Trophoblast cell (in vitro differentiated cells and primary cell): ENCODE measurements around the gene PTCSC3.
"Not testable (repeated sequence)": the region's sequence is repeated elsewhere in the genome, so short reads cannot be mapped to it uniquely, and the experiment has no call there.

Source experiments
- DNase-seq, 2 donors: peaks; one replicate each; pipeline ENCODE4 v3.0.0-alpha.2; 2016
- H2AFZ ChIP-seq: 2 replicates; pipeline ENCODE4 v1.6.1; 2013; ENCODE audit warnings: low read length, moderate library complexity, mild to moderate bottlenecking; ENCODE audit not compliant: insufficient read depth, poor library complexity
- H2AK5ac ChIP-seq: 2 replicates; pipeline ENCODE4 v1.6.1; 2013; ENCODE audit warnings: mild to moderate bottlenecking, low read length
- H2BK120ac ChIP-seq: 2 replicates; pipeline ENCODE4 v1.6.1; 2013; ENCODE audit warnings: low read length, mild to moderate bottlenecking, moderate library complexity; ENCODE audit not compliant: insufficient read depth, poor library complexity
- H2BK12ac ChIP-seq: 2 replicates; pipeline ENCODE4 v1.6.1; 2013; ENCODE audit warnings: mild to moderate bottlenecking, low read length, moderate library complexity
- H2BK5ac ChIP-seq: 2 replicates; pipeline ENCODE4 v1.6.1; 2013; ENCODE audit warnings: low read length, low read depth, moderate library complexity, mild to moderate bottlenecking; ENCODE audit not compliant: poor library complexity
- H3K14ac ChIP-seq: 2 replicates; pipeline ENCODE4 v1.6.1; 2013; ENCODE audit warnings: mild to moderate bottlenecking, low read length
- H3K18ac ChIP-seq: 2 replicates; pipeline ENCODE4 v1.6.1; 2013; ENCODE audit warnings: mild to moderate bottlenecking, low read length
- H3K23ac ChIP-seq: 2 replicates; pipeline ENCODE4 v1.6.1; 2013; ENCODE audit warnings: low read length
- H3K27ac ChIP-seq: 2 replicates; pipeline ENCODE4 v1.5.1; 2013; ENCODE audit warnings: low read depth, mild to moderate bottlenecking, inconsistent platforms, low read length, moderate library complexity
- H3K27me3 ChIP-seq: 2 replicates; pipeline ENCODE4 v1.6.1; 2013; ENCODE audit warnings: inconsistent platforms, mild to moderate bottlenecking, low read length, moderate library complexity; ENCODE audit not compliant: insufficient read depth
- H3K36me3 ChIP-seq, 2 experiments: 1 replicate in 1 of 2; 2 replicates in 1 of 2; pipeline ENCODE4 v1.6.1; 2013; ENCODE audit warnings: low read length in 2 of 2, mild to moderate bottlenecking in 2 of 2, moderate library complexity in 1 of 2; ENCODE audit not compliant: insufficient read depth in 2 of 2, control insufficient read depth in 1 of 2
- H3K4ac ChIP-seq: 2 replicates; pipeline ENCODE4 v1.6.1; 2013; ENCODE audit warnings: low read depth, mild to moderate bottlenecking, low read length, moderate library complexity
- H3K4me1 ChIP-seq, 2 experiments: 1 replicate in 1 of 2; 2 replicates in 1 of 2; pipeline ENCODE4 v1.6.1; 2013; ENCODE audit warnings: low read length in 2 of 2, mild to moderate bottlenecking in 2 of 2, moderate library complexity in 1 of 2; ENCODE audit not compliant: insufficient read depth in 2 of 2, control insufficient read depth in 1 of 2
- H3K4me2 ChIP-seq: 2 replicates; pipeline ENCODE4 v1.6.1; 2013; ENCODE audit warnings: inconsistent platforms, mild to moderate bottlenecking, low read length, moderate library complexity
- H3K4me3 ChIP-seq: 2 replicates; pipeline ENCODE4 v1.5.1; 2013; ENCODE audit warnings: mild to moderate bottlenecking, low read depth, low read length, inconsistent platforms
- H3K79me1 ChIP-seq: one replicate; pipeline ENCODE4 v1.6.1; 2013; ENCODE audit warnings: low read length
- H3K79me2 ChIP-seq: 2 replicates; pipeline ENCODE4 v1.6.1; 2013; ENCODE audit warnings: low read length, mild to moderate bottlenecking; ENCODE audit not compliant: control insufficient read depth, insufficient read depth, poor library complexity
- H3K9ac ChIP-seq: 2 replicates; pipeline ENCODE4 v1.6.1; 2013; ENCODE audit warnings: mild to moderate bottlenecking, low read length
- H3K9me3 ChIP-seq: 2 replicates; pipeline ENCODE4 v1.6.1; 2013; ENCODE audit warnings: low read depth, mild to moderate bottlenecking, control low read depth, inconsistent platforms, low read length; ENCODE audit not compliant: insufficient read depth
- H4K12ac ChIP-seq: 2 replicates; pipeline ENCODE4 v1.6.1; 2013; ENCODE audit warnings: low read depth, mild to moderate bottlenecking, low read length, moderate library complexity
- H4K8ac ChIP-seq: 2 replicates; pipeline ENCODE4 v1.6.1; 2013; ENCODE audit warnings: low read depth, mild to moderate bottlenecking, low read length, moderate library complexity
- H4K91ac ChIP-seq: one replicate; pipeline ENCODE4 v1.6.1; 2013; ENCODE audit warnings: low read depth, mild to moderate bottlenecking, low read length, moderate library complexity
- WGBS: extraction: QIAGEN DNeasy Blood & Tissue Kit; methylation state at CpG from one replicate; pipeline ENCODE4 v1.1.7; 2013; ENCODE audit warnings: missing lambda C conversion rate; ENCODE audit not compliant: insufficient read length, insufficient coverage; ENCODE audit errors: extremely low coverage; 5-methylcytosine and 5-hydroxymethylcytosine counted together

PTCSC3 gene

DNA sequence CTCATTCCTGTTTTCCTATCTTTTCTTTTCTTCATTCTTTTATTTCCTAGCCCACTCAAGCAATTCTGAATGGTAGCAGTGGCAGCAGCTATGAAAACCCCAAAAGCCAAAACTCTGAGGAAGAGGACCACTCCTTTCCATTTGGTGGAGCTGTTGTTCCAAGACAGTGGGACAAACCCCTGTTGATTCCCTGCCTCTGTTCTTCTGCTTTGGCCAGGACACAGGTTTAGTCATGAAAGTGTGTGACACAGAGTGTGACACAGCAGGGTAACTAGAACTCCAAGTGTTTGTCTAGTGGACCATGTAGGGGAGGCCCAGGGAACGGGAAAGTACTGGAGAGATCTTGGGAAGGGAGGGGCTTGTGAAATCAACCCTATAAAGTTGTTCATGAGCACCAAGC lies 71.1 kb downstream of the PTCSC3 start:
- H3K18ac ChIP-seq: no peak overlapping the region
- no peak overlapping the region for H4K12ac ChIP-seq
- no peaks in the 10 kb centered on the region for H3K36me3 ChIP-seq
- no peak overlapping the region for H2AFZ ChIP-seq
- no peak overlapping the region for H2BK12ac ChIP-seq
- H2AK5ac ChIP-seq: no peak overlapping the region
- no peak overlapping the region for H2BK5ac ChIP-seq
- no peak overlapping the region for H4K91ac ChIP-seq
- H3K9ac ChIP-seq: no peak overlapping the region
- no peak for DNase-seq
- H3K79me1 ChIP-seq: no peaks in the 10 kb centered on the region
- H2BK120ac ChIP-seq: no peak overlapping the region
- no peak overlapping the region for H3K4me2 ChIP-seq
- H3K27ac ChIP-seq: no peak overlapping the region
- H3K23ac ChIP-seq: no peak overlapping the region
- H3K4me1 ChIP-seq: no peaks in the 10 kb centered on the region
- H4K8ac ChIP-seq: no peak overlapping the region
- H3K4ac ChIP-seq: no peak overlapping the region
- no peaks in the 10 kb centered on the region for H3K79me2 ChIP-seq
- H3K9me3 ChIP-seq: no peaks in the 10 kb centered on the region
- WGBS: no CpG with 5 or more reads among the region's 1 CpG
- H3K14ac ChIP-seq: no peak overlapping the region
- no peaks in the 10 kb centered on the region for H3K27me3 ChIP-seq
- no peak overlapping the region for H3K4me3 ChIP-seq

DNA sequence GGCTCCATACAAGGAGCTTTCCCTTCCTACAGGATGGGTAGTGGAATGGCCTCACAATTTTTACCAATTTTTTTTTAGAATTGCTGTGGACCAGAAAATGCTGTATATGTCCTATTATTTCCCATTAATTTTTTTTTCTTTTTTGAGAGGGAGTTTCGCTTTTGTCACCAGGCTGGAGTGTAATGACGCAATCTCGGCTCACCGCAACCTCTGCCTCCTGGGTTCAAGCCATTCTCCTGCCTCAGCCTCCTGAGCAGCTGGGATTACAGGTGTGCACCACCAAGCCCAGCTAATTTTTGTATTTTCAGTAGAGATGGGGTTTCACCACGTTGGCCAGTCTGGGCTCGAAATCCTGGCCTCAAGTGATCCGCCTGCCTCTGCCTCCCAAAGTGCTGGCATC lies 72.3 kb downstream of the PTCSC3 start:
- not testable (repeated sequence) for H3K27me3 ChIP-seq, H3K79me2 ChIP-seq, H2BK12ac ChIP-seq, H3K4me3 ChIP-seq, H2AK5ac ChIP-seq, H2BK120ac ChIP-seq, H3K4ac ChIP-seq, H3K4me2 ChIP-seq, H3K9ac ChIP-seq, H3K79me1 ChIP-seq, H3K9me3 ChIP-seq, DNase-seq, H4K8ac ChIP-seq, H3K36me3 ChIP-seq, H3K27ac ChIP-seq, H3K23ac ChIP-seq, H2AFZ ChIP-seq, H3K14ac ChIP-seq, H3K18ac ChIP-seq, H2BK5ac ChIP-seq, H4K91ac ChIP-seq, H4K12ac ChIP-seq, H3K4me1 ChIP-seq
- no CpG with 5 or more reads among the region's 7 CpGs for WGBS

DNA sequence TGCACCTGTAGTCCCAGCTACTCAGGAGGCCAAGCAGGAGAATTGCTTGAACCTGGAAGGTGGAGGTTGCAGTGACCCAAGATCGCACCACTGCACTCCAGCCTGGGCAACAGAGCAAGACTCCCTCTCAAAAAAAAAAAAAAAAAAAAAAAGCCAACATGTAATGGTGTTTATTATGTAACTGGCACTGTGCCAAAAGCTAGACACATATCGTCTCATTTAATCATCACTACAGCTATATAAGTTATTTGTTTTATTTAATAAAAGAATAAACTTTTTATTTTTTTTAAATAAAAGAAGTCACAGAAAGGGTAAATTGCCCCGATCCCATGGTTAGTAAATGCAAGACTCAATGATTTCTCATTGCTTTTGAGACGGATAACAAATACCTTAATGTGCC lies 76.9 kb downstream of the PTCSC3 start:
- Histone ChIP-seq H3K36me3 (no peaks in the 10 kb centered on the region), H3K27me3 (no peaks in the 10 kb centered on the region), H2BK120ac (no peak overlapping the region), H3K27ac (no peak overlapping the region), H3K9me3 (no peaks in the 10 kb centered on the region), H4K8ac (no peak overlapping the region), H2AFZ (no peak overlapping the region), H3K9ac (no peak overlapping the region), H4K12ac (no peak overlapping the region), H2BK12ac (no peak overlapping the region), H3K14ac (no peak overlapping the region), H2BK5ac (no peak overlapping the region), H3K4ac (no peak overlapping the region), H2AK5ac (no peak overlapping the region), H3K79me1 (no peaks in the 10 kb centered on the region), H4K91ac (no peak overlapping the region), H3K79me2 (no peaks in the 10 kb centered on the region), H3K18ac (no peak overlapping the region), H3K4me1 (no peaks in the 10 kb centered on the region), H3K4me3 (no peak overlapping the region), H3K23ac (no peak overlapping the region), H3K4me2 (no peak overlapping the region)
- WGBS: no CpG with 5 or more reads among the region's 4 CpGs
- no peak for DNase-seq

DNA sequence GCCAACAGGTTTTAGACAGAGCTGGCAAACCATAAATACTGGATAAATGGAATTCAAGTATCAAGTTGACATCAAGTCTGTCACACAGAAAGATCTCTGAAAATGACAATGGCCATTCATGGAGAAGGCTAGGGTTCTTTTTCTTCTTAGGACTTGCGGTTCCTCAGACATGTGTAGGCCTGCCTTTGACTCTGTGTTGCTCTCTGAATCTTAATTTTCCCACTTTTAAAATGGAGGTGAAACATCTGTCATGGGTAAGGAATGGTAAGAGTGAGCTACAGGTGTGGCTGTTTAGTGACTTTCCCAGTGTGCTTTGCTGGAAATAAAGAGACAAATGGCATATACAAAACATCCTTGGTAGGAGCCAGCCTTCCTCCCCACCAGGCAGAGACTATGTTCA lies 79.2 kb downstream of the PTCSC3 start:
- Histone ChIP-seq H4K12ac (no peak overlapping the region), H2BK120ac (no peak overlapping the region)
- WGBS: no CpG with 5 or more reads among the region's 1 CpG

DNA sequence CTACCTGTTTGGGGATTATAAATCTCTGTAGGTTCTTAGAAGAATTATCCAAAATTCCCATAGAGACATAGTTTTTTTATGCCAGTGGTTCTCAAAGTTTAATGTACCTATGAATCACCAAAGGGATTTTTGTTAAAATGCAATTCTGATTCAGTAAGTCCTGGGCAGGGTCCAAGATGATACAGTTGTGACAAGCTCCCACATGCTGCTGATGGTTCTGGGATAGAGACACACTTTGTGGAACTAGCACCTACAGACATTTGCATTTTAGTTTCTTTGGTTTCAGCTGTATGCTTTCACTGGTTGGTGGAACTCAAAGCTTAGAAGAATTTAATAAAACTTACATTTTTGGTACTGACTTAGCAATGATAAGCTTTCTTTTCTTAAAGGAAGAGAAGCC lies 80.4 kb downstream of the PTCSC3 start:
- Histone ChIP-seq H3K9me3 (no peaks in the 10 kb centered on the region), H3K18ac (no peak overlapping the region), H3K79me1 (no peaks in the 10 kb centered on the region), H2AFZ (no peak overlapping the region), H2BK12ac (no peak overlapping the region), H3K4ac (no peak overlapping the region), H2AK5ac (no peak overlapping the region), H4K12ac (no peak overlapping the region), H3K79me2 (no peaks in the 10 kb centered on the region), H2BK120ac (no peak overlapping the region), H2BK5ac (no peak overlapping the region), H3K27me3 (no peaks in the 10 kb centered on the region), H3K4me3 (no peak overlapping the region), H3K14ac (no peak overlapping the region), H3K36me3 (no peaks in the 10 kb centered on the region), H3K9ac (no peak overlapping the region), H4K8ac (no peak overlapping the region), H3K4me2 (no peak overlapping the region), H4K91ac (no peak overlapping the region), H3K27ac (no peak overlapping the region), H3K4me1 (no peaks in the 10 kb centered on the region), H3K23ac (no peak overlapping the region)
- no peak for DNase-seq

More for the DNA sequence above, 79.2 kb downstream of the PTCSC3 start:
- H3K4me2 ChIP-seq: no peak overlapping the region
- no peaks in the 10 kb centered on the region for H3K79me2 ChIP-seq
- no peaks in the 10 kb centered on the region for H3K4me1 ChIP-seq
- H2BK12ac ChIP-seq: no peak overlapping the region
- no peak overlapping the region for H2AFZ ChIP-seq
- no peaks in the 10 kb centered on the region for H3K27me3 ChIP-seq
- no peak overlapping the region for H2AK5ac ChIP-seq
- no peak overlapping the region for H3K27ac ChIP-seq
- no peak overlapping the region for H4K8ac ChIP-seq
- H3K9me3 ChIP-seq: no peaks in the 10 kb centered on the region
- no peak overlapping the region for H3K18ac ChIP-seq
- H3K79me1 ChIP-seq: no peaks in the 10 kb centered on the region
- H3K36me3 ChIP-seq: no peaks in the 10 kb centered on the region
- no peak overlapping the region for H3K14ac ChIP-seq
- no peak overlapping the region for H4K91ac ChIP-seq
- H2BK5ac ChIP-seq: no peak overlapping the region
- no peak for DNase-seq
- no peak overlapping the region for H3K23ac ChIP-seq
- no peak overlapping the region for H3K4me3 ChIP-seq
- no peak overlapping the region for H3K4ac ChIP-seq
- H3K9ac ChIP-seq: no peak overlapping the region
